B cell (primary cell): ENCODE data around the gene NOS1AP.

Experiments used
- EZH2 ChIP-seq: IDR thresholded peaks from 2 replicates; pipeline ENCODE4 v1.6.1; 2012; ENCODE audit warnings: borderline replicate concordance, low read depth, mild to moderate bottlenecking, moderate library complexity, low read length; ENCODE audit not compliant: insufficient read depth, poor library complexity, severe bottlenecking
- TF ChIP-seq, protein P1 (sequence below): fragments of 200-600 bp; IDR thresholded peaks from one replicate; pipeline ENCODE4 v1.8.0; 2022; ENCODE audit warnings: antibody characterized with exemption, mild to moderate bottlenecking

DNA sequence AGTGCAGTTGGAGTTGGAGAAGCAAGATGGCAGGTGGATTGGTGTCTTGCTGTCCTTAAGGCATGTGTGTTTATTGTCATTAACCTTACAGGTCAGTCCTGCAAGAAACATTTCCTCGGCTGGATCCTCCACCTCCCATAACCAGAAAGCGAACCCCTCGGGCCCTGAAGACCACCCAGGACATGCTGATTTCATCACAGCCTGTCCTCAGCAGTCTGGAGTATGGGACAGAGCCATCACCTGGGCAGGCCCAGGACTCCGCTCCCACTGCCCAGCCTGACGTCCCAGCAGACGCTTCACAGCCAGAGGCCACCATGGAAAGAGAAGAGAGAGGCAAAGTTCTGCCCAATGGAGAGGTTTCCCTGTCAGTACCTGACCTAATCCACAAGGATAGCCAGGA is 313.6 kb downstream of the NOS1AP start:
- TF ChIP-seq, protein P1, sequence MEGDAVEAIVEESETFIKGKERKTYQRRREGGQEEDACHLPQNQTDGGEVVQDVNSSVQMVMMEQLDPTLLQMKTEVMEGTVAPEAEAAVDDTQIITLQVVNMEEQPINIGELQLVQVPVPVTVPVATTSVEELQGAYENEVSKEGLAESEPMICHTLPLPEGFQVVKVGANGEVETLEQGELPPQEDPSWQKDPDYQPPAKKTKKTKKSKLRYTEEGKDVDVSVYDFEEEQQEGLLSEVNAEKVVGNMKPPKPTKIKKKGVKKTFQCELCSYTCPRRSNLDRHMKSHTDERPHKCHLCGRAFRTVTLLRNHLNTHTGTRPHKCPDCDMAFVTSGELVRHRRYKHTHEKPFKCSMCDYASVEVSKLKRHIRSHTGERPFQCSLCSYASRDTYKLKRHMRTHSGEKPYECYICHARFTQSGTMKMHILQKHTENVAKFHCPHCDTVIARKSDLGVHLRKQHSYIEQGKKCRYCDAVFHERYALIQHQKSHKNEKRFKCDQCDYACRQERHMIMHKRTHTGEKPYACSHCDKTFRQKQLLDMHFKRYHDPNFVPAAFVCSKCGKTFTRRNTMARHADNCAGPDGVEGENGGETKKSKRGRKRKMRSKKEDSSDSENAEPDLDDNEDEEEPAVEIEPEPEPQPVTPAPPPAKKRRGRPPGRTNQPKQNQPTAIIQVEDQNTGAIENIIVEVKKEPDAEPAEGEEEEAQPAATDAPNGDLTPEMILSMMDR = no peak
- no peak for TF ChIP-seq EZH2
